HG03457 (cell line): ENCODE measurements around the gene FBXO15.

Experiments used
- ATAC-seq: cut with Tn5 transposase; IDR thresholded peaks from one replicate; pipeline ENCODE4 v1.9.1; 2021; ENCODE audit warnings: moderate number of reproducible peaks; ENCODE audit not compliant: unreplicated experiment

The FBXO15 gene

DNA sequence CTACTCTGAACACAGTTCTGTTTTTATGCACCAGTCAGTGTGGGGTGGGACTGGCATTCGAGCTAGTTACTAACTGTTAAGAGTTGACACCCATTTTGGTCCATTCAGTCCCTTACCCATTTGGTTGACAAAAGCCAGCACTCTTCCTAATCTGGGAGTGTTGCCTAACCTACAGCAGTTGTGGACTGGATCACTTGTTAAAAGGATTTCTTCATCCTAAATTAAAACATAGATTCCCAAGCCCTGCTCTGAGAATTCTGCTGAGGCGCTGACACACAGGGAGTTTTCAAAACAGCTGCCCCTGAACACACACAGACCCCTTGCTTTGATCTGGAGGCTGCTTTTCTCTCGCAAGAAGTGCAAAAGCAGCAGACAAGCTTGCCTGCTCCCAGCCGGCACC, 7.1 kb upstream of the FBXO15 start:
- ATAC-seq, result no peak

DNA sequence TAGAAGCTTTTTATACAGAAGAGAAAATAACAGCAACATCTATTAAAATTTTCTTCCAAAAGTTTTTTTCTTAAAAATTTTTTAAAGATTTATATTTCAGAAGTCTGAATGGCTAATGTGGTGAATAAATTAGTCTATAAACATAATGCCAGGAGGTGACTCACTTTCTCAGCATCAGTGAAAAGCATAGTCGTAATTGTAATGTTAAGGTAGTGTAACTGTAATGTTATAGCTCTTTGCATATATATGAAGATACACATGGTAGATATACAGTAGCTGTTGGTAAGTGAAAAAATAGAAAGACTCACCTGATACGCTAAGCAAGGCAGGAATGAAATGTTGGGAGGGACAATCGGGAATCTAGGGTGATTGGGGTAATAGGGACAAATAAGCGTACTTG, 6.2 kb upstream of the FBXO15 start:
- ATAC-seq, result no peak

DNA sequence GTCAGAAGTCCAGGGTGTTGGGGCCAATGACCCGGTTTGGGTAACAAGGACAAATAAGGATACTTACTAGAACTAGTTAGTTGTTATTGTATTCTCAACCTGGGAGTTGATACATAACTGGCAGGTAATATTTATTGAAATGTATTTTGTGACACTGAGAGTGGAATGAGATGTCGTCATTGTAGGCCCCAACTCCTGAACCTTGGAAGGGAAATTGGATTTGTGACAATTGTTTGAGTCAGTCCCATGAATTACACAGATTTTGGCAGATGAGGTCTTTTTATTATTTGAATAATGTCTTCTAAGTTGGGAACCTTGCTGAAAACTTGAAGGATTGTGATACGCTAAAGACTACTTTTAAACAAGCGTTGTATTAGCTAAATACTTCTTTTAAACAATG, 5.7 kb upstream of the FBXO15 start:
- ATAC-seq, result no peak

DNA sequence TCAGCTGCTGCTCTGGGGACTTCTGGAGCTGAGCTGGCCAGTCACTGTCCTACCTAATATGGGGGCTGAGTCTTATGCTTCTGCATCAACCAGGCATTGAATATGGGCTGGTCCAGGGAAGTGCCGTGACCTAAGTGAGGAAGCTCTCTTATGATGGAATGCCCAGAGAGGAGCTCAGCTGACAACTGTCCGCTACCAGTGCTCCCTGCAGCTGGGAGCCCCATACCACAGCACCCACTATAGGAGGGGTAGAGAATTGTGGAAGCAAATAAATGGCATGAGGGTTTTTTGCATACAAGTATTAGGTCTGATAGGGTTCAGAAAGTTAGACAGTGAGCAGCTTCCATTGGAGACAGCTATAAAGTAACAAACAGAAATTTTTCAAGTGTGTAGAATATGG, 5.2 kb upstream of the FBXO15 start:
- no peak for ATAC-seq

DNA sequence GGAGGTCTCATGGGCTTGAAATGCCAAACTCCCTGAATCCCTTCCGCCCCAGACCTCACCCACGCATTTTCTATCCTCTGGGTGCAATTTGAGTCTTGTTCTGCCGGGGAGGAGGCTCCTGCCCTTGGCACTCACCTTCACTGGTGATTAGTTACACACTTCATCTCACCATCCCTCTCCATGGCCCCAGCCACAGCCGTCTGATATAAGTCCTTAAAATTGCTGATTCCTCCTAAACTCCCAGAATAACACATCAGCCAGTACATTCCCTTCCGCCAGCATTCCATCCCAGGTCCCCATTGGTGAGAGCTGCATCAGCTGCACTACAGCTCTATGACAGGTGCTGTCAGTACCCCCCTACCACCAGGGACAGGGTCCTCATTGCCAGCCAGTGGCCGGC, 4.6 kb upstream of the FBXO15 start:
- no peak for ATAC-seq

DNA sequence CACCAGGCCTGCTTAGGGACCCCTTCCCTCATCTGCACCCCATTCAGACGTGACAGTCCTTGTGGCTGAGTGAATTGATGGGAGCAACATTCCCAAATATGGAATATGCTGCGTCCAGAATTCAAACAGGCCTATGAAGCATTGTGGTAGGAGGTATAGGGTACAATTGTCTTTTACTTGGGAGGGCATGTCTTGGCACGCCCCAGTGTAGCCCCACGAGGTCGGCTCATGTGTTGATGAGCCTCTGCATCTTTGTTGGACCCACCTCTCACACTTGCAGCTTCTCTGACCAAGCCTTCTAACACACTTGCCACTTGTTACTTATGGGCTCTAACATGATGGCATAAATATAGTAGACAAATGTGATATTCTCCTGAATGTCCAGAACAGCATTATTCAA, 2.2 kb upstream of the FBXO15 start:
- no peak for ATAC-seq

DNA sequence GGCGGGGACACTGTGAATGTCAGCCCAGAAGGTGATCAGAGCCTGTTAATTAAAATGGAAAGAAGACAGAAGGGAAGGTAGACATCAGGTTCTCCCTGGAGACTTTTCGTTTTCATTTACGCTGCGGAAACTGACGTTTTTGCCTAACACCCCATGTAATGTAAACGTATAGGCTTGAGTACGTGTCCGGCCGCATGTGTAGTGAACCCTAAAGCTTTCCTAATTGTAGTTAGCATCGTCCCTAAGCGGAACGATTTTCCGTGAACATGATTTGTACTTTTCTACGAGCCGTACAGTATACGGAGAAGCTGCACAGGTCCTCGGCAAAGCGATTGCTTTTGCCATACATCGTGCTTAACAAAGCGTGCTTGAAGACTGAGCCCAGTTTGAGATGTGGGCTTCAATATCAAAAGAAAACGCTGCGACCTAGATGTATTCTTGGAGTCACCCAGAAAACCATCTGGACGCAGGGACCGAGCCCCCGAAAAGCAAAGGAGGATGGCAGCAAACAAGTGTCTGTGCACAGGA, 973 bp upstream of the FBXO15 start:
- peak; percentile 1 for ATAC-seq

DNA sequence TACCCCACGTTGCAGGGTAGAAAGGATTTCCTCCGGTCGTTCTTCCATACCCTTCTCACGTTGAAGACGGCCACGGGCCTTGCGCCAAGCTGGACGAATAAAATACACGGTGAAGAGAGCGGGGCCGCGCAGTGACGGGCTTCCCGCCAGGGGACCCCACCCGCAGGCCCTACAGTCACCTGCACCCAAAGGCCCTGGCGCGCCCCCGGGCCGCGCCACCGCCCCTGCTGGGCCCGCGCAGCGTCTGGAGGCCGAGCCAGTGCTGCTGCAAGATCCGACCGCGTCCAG, 199 bp downstream of the FBXO15 start:
- ATAC-seq, result no peak

DNA sequence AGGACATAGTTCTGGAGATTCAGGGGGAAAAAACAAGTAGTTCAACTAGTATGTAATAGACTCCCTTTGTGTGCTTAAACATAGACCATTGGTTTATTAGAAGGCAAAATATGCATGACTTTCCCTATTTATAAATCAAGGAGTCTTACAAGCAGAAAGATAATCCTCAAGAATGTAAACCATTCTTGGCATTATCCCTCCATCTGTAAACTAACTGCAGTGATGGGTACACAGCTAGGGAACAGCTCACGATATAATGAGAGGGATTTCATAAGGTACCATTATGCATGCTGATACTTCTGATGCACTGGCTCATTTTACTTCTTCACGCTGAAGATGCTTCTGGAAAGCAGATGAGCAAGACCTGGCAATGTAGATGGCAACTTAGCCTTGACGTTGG, 878 bp downstream of the FBXO15 start:
- no peak for ATAC-seq

DNA sequence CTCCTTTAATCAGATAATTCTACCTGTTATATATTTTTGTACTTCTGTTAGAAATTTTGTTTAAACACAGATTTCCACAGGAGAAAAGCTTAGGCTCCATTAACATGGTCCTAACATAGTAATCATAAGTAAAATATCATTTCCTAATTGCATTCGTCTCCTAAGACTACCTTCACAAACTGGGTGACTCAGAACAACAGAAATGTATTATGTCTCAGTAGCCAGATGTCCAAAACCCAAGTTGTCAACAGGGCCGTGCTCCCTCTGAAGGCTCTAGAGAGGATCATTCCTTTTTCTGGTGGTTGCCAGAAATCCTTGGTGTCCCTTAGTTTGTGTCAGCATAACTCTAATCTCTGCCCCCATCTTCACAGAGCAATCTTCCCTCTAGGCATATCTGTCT, 5.4 kb downstream of the FBXO15 start:
- ATAC-seq, result no peak

DNA sequence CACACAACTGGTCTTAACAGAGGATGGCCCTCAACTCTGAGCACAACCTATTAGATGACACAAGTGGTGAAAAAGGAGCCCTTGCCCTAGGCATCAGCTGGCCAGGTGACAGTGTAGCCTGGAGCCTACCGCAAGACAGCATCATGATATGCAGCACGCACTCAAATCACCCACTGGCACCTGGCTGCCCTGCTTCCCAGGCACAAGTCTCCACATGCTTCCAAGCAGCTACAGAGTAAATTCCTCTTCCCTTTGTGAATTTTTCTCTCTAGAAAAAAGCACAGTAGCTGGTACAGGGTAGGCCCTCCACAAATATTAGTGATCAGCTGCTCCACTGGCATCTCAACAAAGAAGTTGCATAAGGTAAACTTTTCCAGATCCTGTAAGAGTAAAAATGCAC, 6.0 kb downstream of the FBXO15 start:
- no peak for ATAC-seq

DNA sequence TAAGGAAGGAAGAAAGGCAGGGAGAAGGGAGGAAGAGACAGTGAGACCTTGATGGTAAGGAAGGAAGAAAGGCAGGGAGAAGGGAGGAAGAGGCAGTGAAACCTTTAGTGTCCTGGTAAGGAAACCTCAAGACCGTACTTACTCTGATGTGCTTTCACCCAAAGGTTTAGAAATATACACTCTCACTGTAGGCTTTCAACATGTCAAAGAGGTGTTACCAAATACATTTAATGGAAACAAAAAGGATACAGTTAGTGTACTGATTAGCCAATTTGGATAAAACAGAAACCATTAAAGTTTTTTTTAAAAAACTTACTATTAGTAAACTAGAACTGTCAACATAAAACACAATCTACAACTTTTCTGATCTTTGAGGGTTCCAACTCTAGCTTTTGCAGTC, 7.1 kb downstream of the FBXO15 start:
- ATAC-seq, result no peak

DNA sequence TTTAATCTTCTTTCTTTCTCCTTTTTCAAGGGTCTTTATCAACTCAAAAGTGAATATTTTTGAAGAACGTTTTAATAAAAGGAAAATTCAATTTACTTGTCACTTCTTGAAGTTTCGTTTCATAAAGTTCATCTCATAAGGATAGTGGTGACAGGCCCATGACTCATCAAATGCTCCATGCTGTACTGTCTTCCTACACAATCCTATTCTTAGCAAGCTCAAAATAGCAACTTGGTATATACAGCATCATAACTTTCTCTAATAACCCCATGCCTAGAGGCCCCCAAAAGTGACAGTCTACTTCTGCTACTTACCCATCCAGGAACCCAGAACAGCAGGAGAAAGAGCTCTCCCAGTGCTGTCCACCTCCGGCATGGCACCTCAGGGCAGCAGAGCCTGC, 7.7 kb downstream of the FBXO15 start:
- no peak for ATAC-seq

DNA sequence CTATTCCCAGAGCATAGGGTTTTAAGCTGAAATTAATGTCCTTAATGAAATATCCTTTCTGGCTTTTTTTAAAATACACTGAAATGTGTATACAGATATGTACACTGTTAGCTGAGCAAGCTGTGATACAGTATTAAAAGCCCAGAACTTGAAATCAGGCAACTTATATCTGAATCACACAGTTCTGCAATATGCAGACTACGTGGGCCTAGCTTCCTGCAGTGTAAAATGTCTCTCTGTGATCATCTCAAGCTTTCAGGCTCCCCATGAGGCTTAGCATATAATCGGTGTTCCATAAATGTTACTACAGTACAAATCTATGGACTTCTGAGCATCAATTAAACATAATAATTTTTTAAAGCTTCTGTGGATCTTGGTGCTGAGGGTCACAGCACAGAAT, 8.2 kb downstream of the FBXO15 start:
- ATAC-seq, result no peak

DNA sequence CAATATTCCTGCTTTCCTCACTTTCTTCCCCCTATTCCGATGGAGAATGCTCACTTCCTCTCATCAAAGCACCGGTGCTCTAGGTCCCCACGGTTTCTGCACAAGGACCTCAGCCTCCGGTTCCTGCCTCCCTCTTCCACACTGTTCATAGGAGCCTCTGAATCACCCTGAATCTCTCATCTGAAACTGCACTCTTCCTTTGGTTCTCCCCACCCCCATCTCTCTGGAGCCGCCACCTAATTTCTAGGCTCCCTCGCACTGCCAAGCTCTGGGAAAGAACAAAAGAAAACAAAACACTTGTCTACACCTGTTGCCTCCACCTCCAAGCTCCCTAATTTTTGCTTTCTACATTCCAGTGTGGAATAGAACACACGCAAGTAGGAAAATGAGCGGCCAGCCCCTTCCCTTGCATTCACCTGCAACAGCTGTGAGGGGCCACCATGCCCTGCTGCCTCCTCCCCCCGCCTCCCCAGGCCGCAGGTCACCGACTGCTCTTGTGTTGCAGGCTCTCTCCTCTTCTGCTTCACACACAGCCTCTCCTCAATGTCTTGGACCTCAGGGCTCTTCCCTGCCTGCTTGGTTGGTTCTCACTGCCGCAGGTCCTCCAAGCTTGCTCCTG, 9.6 kb downstream of the FBXO15 start:
- no peak for ATAC-seq

DNA sequence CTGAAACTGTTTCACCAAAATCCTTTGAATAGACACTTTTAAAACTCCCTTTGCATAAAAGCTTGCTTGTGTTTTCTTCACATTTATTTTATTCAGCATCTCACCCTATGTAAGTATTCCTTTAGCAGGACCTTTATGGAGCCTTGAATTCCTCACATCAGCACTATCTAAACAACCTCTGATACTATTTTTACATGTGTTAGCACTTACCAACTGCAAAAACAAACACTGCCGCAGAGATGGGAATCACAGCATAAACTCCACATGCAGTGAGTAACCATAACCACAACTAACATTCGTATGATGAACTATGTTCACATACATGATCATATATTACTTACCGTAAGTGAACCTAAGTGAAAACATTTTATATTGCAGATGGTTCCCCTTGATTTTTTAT, 15.4 kb downstream of the FBXO15 start:
- no peak for ATAC-seq

DNA sequence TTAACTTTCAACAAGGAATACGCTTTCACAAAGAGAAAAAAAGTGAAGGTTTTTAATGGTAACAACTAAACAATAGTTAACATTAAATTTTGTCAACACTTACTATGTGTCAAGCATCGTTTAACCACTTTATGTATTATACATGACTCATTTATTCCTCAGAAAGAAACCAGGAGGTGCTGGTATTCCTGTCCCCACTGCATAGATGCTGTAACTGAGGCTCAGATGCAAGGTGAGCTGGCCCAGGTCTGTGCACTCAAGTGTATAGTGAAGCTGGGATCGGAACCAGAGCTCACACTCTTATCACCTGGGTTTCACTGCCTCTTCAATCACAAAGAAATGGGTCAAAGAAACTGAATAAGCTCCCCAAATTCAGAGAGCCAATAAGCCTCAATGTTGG, 16.5 kb downstream of the FBXO15 start:
- ATAC-seq, result no peak

DNA sequence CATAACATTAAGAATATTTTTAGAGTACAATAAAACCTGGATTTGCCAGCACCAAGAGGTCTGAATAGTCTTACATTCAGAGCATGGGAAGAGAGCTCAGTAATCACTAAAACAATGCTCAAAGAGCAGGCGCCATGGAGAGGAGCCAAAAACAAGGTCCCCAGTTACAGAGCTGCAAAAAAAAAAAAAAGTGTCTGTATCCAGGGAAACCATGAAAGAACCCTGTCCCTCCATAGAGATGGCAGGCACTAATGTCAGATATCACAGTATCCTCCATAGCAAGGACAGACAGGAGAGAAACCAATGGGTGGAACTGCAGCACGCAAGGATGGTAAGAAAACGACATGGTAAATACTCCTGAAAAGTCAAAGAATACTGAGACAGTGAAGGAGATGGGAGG, 19.5 kb downstream of the FBXO15 start:
- no peak for ATAC-seq

DNA sequence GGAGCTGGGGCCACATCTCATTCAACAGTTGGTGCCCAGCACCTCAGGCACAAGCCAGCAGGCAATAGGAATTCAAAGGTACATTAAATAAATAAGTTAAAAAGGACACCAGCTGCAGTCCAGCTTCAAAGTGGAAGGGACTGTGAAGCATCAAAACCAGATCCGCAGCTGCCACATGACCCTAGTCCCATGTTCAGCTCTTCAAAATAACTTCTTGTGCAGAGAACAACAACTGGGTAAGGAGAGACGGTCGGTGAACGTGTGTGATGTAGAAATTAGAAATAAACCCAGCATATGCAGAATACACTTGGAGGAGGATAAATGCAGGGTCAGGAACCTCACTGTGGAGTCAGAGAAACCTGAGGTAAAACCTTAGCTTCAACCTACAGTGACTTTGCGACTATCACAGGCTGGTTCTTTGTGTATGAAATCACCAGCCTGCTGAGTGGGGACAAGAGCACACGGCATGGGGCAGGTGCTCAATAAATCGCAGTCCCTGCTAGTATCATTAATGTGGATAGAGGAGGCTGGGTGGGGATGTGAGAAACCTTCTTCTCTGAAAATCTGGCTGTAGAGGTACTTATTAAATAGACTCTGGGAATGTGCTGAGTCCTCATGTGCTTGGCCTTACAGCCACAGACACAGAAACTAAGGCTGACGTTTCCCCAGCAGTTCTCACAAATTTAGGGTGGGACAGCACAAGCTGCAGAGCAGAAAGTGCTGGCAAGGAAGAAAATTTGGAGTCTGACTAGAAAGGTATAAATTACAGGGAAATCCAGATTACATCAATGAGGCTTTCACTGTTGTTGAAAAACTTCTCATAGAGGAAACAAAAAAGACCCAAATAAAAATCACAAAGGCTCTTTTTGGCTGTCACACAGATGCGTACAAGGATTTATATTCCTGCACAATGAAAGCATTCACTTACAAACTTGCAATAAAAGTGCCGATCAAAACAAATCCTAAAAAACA, 20.7 kb downstream of the FBXO15 start:
- ATAC-seq, result no peak

DNA sequence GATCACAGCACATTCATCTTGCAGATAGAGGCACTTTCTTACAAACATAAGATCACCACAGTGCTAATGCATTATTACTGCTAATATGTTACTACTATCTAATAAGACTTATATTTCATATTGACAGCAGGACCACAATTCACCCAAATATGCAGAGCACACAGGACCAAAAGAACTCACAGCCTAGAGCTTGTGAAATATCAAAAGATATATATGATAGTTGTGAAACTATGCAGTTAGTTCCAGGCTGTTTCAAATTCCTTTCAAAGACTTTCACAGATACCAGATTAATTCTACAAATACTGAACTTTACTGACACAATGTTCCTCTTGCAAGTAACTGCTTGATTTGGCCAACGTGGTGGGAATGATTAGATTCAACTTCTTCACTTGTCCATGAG, 23.0 kb downstream of the FBXO15 start:
- ATAC-seq, result no peak

DNA sequence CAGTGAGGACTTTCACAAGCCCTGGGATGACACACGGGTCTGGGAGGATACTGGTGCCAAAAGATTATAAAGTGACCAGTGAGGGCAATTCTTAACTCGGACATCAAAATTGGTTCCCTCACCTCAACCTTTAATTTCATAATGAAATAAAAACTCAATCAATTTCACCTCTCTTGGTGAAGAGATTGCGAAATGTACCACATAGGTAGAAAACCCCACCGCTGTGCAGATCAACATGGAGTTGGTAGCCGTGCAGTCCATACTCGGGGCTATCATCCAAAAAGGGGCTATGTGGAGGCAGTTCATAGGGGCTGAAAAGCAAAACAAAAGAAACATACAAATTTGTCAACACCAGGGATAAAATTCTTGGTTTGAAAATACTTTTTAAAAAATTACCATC, 24.4 kb downstream of the FBXO15 start:
- ATAC-seq, result no peak
